A673 (cell line): ENCODE measurements around the gene AMBN.

Experiments
- CTCF ChIP-seq: fragments of 300-800, 200-600 bp; sonication (generic); conservative IDR thresholded peaks from 2 replicates; pipeline ENCODE4 v1.5.1; 2017; ENCODE audit warnings: low read depth, mild to moderate bottlenecking, antibody characterized with exemption, low read length, moderate library complexity, mixed read lengths
- EZH2 ChIP-seq: fragments of 200-600 bp; sonication (generic); IDR thresholded peaks from 2 replicates; pipeline ENCODE4 v1.6.1; 2017; ENCODE audit warnings: borderline replicate concordance, low read depth, mild to moderate bottlenecking, mixed read lengths, antibody characterized with exemption, low read length; ENCODE audit not compliant: poor library complexity, severe bottlenecking

DNA sequence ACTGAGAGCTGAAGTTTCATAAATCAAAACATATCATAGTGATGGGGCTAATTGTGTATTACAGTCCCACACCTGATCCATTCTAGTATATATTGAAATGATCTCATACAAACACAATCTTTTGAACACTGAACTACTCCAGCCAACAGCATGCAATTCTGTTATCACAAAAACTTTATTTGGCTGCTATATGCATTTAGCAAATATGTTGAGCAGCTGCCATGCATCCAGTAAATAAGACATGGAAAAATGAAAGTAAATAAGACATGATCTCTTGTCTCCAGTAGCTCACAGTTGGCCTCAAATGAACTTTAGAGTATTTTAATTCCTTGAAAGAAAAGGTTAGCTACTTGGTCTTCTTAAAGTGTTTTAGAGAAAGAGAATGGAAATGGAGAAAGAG lies 2.1 kb downstream of the AMBN start:
- TF ChIP-seq CTCF, result no peak
- no peak for TF ChIP-seq EZH2
